Measurements from ENCODE around the gene NOX3.

GRCh38 chr6:155461556-155461955 lies 5.9 kb upstream of the NOX3 start:
- TF ChIP-seq, protein P1, sequence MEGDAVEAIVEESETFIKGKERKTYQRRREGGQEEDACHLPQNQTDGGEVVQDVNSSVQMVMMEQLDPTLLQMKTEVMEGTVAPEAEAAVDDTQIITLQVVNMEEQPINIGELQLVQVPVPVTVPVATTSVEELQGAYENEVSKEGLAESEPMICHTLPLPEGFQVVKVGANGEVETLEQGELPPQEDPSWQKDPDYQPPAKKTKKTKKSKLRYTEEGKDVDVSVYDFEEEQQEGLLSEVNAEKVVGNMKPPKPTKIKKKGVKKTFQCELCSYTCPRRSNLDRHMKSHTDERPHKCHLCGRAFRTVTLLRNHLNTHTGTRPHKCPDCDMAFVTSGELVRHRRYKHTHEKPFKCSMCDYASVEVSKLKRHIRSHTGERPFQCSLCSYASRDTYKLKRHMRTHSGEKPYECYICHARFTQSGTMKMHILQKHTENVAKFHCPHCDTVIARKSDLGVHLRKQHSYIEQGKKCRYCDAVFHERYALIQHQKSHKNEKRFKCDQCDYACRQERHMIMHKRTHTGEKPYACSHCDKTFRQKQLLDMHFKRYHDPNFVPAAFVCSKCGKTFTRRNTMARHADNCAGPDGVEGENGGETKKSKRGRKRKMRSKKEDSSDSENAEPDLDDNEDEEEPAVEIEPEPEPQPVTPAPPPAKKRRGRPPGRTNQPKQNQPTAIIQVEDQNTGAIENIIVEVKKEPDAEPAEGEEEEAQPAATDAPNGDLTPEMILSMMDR (conservative IDR thresholded peaks at IDR 0.05; ENCODE audit: low read length) = no peak
- no peak for TF ChIP-seq EZH2phosphoT487 (IDR thresholded peaks at IDR 0.05; ENCODE audit: borderline replicate concordance)
